ENCODE data around the gene SMG6. TPM values are rescaled to one million over a fixed set of nuclear protein-coding genes. Genes with fewer than 3 reads are reported as not detected.
A peak's percentile ranks its signal among the peaks of the same experiment; 100 is the strongest.

SMG6 gene
- 10 to 100 TPM; 15.9 to 17.1 (median 16.4) TPM for polyA plus RNA-seq
- long read RNA-seq, donor 1 = 0 reads
- long read RNA-seq, donor 2, transcript SMG6-215 (1 exons, 2,419 nt) = major isoform, 5 of 5 reads
- long read RNA-seq, donor 2, partial matches to known transcripts = 0 of 5 reads
- long read RNA-seq, donor 2, other reads (novel, unspliced or antisense) = 0 of 5 reads
- long read RNA-seq, donor 3, transcript SMG6-215 (1 exons, 2,419 nt) = major isoform, 17 of 17 reads
- long read RNA-seq, donor 3, partial matches to known transcripts = 0 of 17 reads
- long read RNA-seq, donor 3, other reads (novel, unspliced or antisense) = 0 of 17 reads
- long read RNA-seq, donor 4 = 0 reads
- long read RNA-seq, donor 5, partial matches to known transcripts = 0 of 3 reads
- long read RNA-seq, donor 5, other reads (novel, unspliced or antisense) = 0 of 3 reads
- long read RNA-seq, donor 6, transcript SMG6-215 (1 exons, 2,419 nt) = major isoform, 12 of 12 reads
- long read RNA-seq, donor 6, partial matches to known transcripts = 0 of 12 reads
- long read RNA-seq, donor 6, other reads (novel, unspliced or antisense) = 0 of 12 reads
- long read RNA-seq, donor 7, transcript SMG6-215 (1 exons, 2,419 nt) = major isoform, 7 of 7 reads
- long read RNA-seq, donor 7, partial matches to known transcripts = 0 of 7 reads
- long read RNA-seq, donor 7, other reads (novel, unspliced or antisense) = 0 of 7 reads
- long read RNA-seq, donor 8 = 0 reads
- long read RNA-seq, donor 9, partial matches to known transcripts = 0 of 1 reads
- long read RNA-seq, donor 9, other reads (novel, unspliced or antisense) = 0 of 1 reads
- long read RNA-seq, donor 10, transcript SMG6-215 (1 exons, 2,419 nt) = major isoform, 18 of 18 reads
- long read RNA-seq, donor 10, partial matches to known transcripts = 0 of 18 reads
- long read RNA-seq, donor 10, other reads (novel, unspliced or antisense) = 0 of 18 reads

DNA sequence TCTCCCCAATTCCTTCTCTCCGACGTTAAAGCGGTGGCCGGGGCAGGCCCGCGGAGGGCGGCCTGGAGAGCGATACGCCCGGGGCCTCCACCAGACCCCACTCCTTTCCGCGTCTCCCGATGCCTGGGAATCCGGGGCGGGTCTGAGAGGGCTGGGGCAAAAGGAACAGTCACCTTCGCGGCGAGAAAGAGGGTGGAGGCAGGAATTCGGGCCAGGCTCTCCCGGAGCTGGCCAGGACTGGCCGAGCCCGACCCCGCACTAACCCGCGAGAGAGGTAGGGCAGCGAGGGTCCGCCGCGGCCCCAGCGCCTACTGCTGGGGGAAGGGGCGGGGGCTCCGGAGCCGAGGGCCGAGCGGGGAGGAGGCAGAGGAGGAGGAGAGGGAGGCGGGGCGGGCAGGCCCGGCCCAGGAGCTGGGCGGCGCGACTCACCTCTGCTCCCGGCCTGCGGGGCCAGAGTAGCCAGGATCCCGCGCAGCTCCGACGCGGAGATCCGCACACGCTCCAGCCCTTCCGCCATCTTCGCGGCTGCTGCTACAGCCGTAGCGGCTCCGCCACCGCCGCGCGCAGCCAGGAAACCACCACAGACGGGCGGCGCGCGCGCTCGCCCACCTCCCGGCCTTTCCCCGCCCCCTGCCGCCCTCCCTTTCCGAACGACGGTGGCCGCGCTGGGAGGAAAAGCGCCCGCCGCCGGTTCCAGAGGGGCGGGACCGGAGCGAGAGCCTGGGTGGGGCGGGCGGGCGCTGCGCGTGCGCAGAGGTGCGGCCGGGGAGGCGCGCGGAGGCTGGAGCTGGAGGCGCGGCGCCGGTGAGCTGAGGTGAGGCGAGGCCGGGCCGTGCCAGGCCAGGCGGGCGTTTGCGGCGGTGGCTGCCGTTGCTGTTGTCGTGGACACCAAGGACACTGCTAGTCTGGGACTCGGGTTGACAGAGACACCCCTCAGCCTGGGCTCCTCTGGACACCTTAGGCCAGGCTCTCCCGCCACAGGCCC is at the start of gene SMG6, which contains the start of gene SRR:
Gene SMG6, minus strand, starts transcription at position 582 of the 985 bp plus-strand sequence. Its CDS starts 65 bp downstream, at position 517.
Gene SRR, plus strand, starts transcription at position 747 of the 985 bp plus-strand sequence. CDS start 11,611 bp downstream, outside the sequence.
- H3K9me3 ChIP-seq (ENCODE audit: control insufficient read depth in 2 of 2, insufficient read depth in 1 of 2, low read depth in 1 of 2, low read length in 1 of 2) = no peaks in the 10 kb centered on the region
- H3K36me3 ChIP-seq (ENCODE audit: control insufficient read depth in 3 of 3, insufficient read depth in 2 of 3, low read depth in 1 of 3, low read length in 3 of 3) = peaks cover 0 to 17% (median 7%) of the 10 kb centered on the region in 3 donors
- FAIRE-seq (no peak), DNase-seq (peak; percentile 92 to 97)
- H3K4me3 ChIP-seq (ENCODE audit: low read depth in 1 of 3, low read length in 3 of 3) = peak within 1 kb of the TSS; percentile 67 to 100 (median 93)
- peak within 1 kb of the TSS; percentile 80 to 95 (median 92) for H3K27ac ChIP-seq (ENCODE audit: low read depth in 1 of 3, low read length in 2 of 3)
- no peaks in the 10 kb centered on the region for H3K27me3 ChIP-seq (ENCODE audit: control insufficient read depth in 3 of 3, insufficient read depth in 3 of 3, low read length in 3 of 3)
- peaks cover 0 to 5% (median 0%) of the 10 kb centered on the region in 3 donors for H3K4me1 ChIP-seq (ENCODE audit: control insufficient read depth in 3 of 3, insufficient read depth in 2 of 3, low read depth in 1 of 3, low read length in 2 of 3)
- WGBS, 3 donors = 0 to 1% (median 0%) methylated on average over 66 to 108 of the region's 108 CpGs

- Histone ChIP-seq H3K4me1 (ENCODE audit: control insufficient read depth in 3 of 3, insufficient read depth in 2 of 3, low read depth in 1 of 3, low read length in 2 of 3) (peaks cover 0 to 12% (median 0%) of the 10 kb centered on the region in 3 donors), H3K9me3 (ENCODE audit: control insufficient read depth in 2 of 2, insufficient read depth in 1 of 2, low read depth in 1 of 2, low read length in 1 of 2) (no peaks in the 10 kb centered on the region), H3K27me3 (ENCODE audit: control insufficient read depth in 3 of 3, insufficient read depth in 3 of 3, low read length in 3 of 3) (no peaks in the 10 kb centered on the region), H3K27ac (ENCODE audit: low read depth in 1 of 3, low read length in 2 of 3) (no peak overlapping the region), H3K4me3 (ENCODE audit: low read depth in 1 of 3, low read length in 3 of 3) (no peak overlapping the region), H3K36me3 (ENCODE audit: control insufficient read depth in 3 of 3, insufficient read depth in 2 of 3, low read depth in 1 of 3, low read length in 3 of 3) (peaks cover 0 to 24% (median 0%) of the 10 kb centered on the region in 3 donors)
- DNase-seq = no peak
- no peak for FAIRE-seq
- WGBS, 3 donors = 94 to 99% (median 94%) methylated on average over 6 of the region's 6 CpGs
These were observed 47.7 kb upstream of the SMG6 start for GRCh38 chr17:2351269-2351668.

GRCh38 chr17:2347805-2348685 is 44.5 kb upstream of the SMG6 start:
- 51 to 64% (median 57%) methylated on average over 11 of the region's 11 CpGs for WGBS, 3 donors

DNA sequence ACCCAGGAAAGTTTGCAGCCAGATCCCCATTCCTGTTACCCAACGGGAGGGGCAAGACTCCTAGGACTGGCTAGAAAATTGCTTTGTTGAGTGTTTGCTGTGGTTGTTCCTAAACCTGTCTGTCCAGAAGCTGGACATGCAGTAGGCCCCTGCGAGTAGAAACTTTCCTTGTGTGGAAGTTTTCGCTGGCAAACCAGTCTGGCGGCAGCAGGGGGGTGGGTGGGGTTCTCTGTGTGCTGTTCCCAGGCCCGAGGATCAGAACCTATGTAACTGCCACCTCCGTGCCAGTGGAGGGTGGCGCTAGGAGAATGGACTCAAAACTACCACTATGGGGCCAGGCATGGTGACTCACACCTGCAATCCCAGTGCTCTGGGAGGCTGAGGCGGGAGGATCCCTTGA is 42.9 kb upstream of the SMG6 start:
- no peak for DNase-seq

More at GRCh38 chr17:2347805-2348685, 44.5 kb upstream of the SMG6 start:
- H3K9me3 ChIP-seq (ENCODE audit: control insufficient read depth in 2 of 2, insufficient read depth in 1 of 2, low read depth in 1 of 2, low read length in 1 of 2) = no peaks in the 10 kb centered on the region
- H3K27ac ChIP-seq (ENCODE audit: low read depth in 1 of 3, low read length in 2 of 3) = peak overlapping the region in 1 of 3 donors; percentile 53
- peak; percentile 75 to 78 for DNase-seq
- peaks cover 0 to 35% (median 0%) of the 10 kb centered on the region in 3 donors for H3K36me3 ChIP-seq (ENCODE audit: control insufficient read depth in 3 of 3, insufficient read depth in 2 of 3, low read depth in 1 of 3, low read length in 3 of 3)
- no peak for FAIRE-seq
- H3K4me3 ChIP-seq (ENCODE audit: low read depth in 1 of 3, low read length in 3 of 3) = no peak overlapping the region
- peaks cover 0 to 17% (median 5%) of the 10 kb centered on the region in 3 donors for H3K4me1 ChIP-seq (ENCODE audit: control insufficient read depth in 3 of 3, insufficient read depth in 2 of 3, low read depth in 1 of 3, low read length in 2 of 3)
- no peaks in the 10 kb centered on the region for H3K27me3 ChIP-seq (ENCODE audit: control insufficient read depth in 3 of 3, insufficient read depth in 3 of 3, low read length in 3 of 3)

DNA sequence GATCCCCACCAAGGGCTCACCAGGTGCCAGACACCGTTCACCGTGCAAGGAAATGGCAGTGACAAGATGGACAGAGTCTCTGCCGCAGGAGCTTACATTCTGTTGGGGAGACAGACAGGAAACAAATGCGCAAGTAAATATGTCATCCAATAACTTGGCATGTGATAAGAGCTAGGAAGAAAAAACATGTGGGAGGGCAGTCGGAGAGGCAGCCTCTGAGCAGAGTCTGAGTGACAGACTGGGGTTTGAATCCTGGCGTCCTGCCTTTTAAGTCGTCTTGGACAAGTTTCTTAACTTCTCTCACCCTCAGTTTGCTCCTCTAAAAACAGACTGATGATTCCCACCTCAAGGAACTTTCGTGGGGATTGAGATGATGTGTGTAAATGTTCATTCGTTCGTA is 40.9 kb upstream of the SMG6 start:
- Histone ChIP-seq H3K4me3 (ENCODE audit: low read depth in 1 of 3, low read length in 3 of 3) (no peak overlapping the region), H3K36me3 (ENCODE audit: control insufficient read depth in 3 of 3, insufficient read depth in 2 of 3, low read depth in 1 of 3, low read length in 3 of 3) (peaks cover 0 to 20% (median 3%) of the 10 kb centered on the region in 3 donors), H3K4me1 (ENCODE audit: control insufficient read depth in 3 of 3, insufficient read depth in 2 of 3, low read depth in 1 of 3, low read length in 2 of 3) (peaks cover 0 to 17% (median 5%) of the 10 kb centered on the region in 3 donors), H3K27me3 (ENCODE audit: control insufficient read depth in 3 of 3, insufficient read depth in 3 of 3, low read length in 3 of 3) (no peaks in the 10 kb centered on the region), H3K9me3 (ENCODE audit: control insufficient read depth in 2 of 2, insufficient read depth in 1 of 2, low read depth in 1 of 2, low read length in 1 of 2) (no peaks in the 10 kb centered on the region), H3K27ac (ENCODE audit: low read depth in 1 of 3, low read length in 2 of 3) (no peak overlapping the region)
- DNase-seq = no peak
- FAIRE-seq = no peak
- 90 to 92% (median 90%) methylated on average over 10 of the region's 10 CpGs for WGBS, 3 donors

More for the DNA sequence above, 42.9 kb upstream of the SMG6 start:
- Histone ChIP-seq H3K9me3 (ENCODE audit: control insufficient read depth in 2 of 2, insufficient read depth in 1 of 2, low read depth in 1 of 2, low read length in 1 of 2) (no peaks in the 10 kb centered on the region), H3K4me3 (ENCODE audit: low read depth in 1 of 3, low read length in 3 of 3) (no peak overlapping the region), H3K36me3 (ENCODE audit: control insufficient read depth in 3 of 3, insufficient read depth in 2 of 3, low read depth in 1 of 3, low read length in 3 of 3) (peaks cover 0 to 31% (median 3%) of the 10 kb centered on the region in 3 donors), H3K27ac (ENCODE audit: low read depth in 1 of 3, low read length in 2 of 3) (no peak overlapping the region), H3K27me3 (ENCODE audit: control insufficient read depth in 3 of 3, insufficient read depth in 3 of 3, low read length in 3 of 3) (no peaks in the 10 kb centered on the region), H3K4me1 (ENCODE audit: control insufficient read depth in 3 of 3, insufficient read depth in 2 of 3, low read depth in 1 of 3, low read length in 2 of 3) (peaks cover 0 to 17% (median 5%) of the 10 kb centered on the region in 3 donors)
- no peak for FAIRE-seq
- 84 to 92% (median 92%) methylated on average over 8 of the region's 8 CpGs for WGBS, 3 donors

- no peak overlapping the region for H3K4me3 ChIP-seq (ENCODE audit: low read depth in 1 of 3, low read length in 3 of 3)
- no peaks in the 10 kb centered on the region for H3K27me3 ChIP-seq (ENCODE audit: control insufficient read depth in 3 of 3, insufficient read depth in 3 of 3, low read length in 3 of 3)
- H3K9me3 ChIP-seq (ENCODE audit: control insufficient read depth in 2 of 2, insufficient read depth in 1 of 2, low read depth in 1 of 2, low read length in 1 of 2) = no peaks in the 10 kb centered on the region
- peak overlapping the region in 1 of 3 donors; percentile 24 for H3K27ac ChIP-seq (ENCODE audit: low read depth in 1 of 3, low read length in 2 of 3)
- 14 to 55% (median 25%) methylated on average over 5 of the region's 5 CpGs for WGBS, 3 donors
- H3K36me3 ChIP-seq (ENCODE audit: control insufficient read depth in 3 of 3, insufficient read depth in 2 of 3, low read depth in 1 of 3, low read length in 3 of 3) = peaks cover 0 to 20% (median 3%) of the 10 kb centered on the region in 3 donors
- no peak for FAIRE-seq
- DNase-seq = peak; percentile 54 to 86
- H3K4me1 ChIP-seq (ENCODE audit: control insufficient read depth in 3 of 3, insufficient read depth in 2 of 3, low read depth in 1 of 3, low read length in 2 of 3) = peaks cover 0 to 15% (median 5%) of the 10 kb centered on the region in 3 donors
These were observed 39.8 kb upstream of the SMG6 start for GRCh38 chr17:2343421-2343820.

GRCh38 chr17:2338315-2338657 is 34.7 kb upstream of the SMG6 start:
- Histone ChIP-seq H3K36me3 (ENCODE audit: control insufficient read depth in 3 of 3, insufficient read depth in 2 of 3, low read depth in 1 of 3, low read length in 3 of 3) (peaks cover 2 to 18% (median 3%) of the 10 kb centered on the region in 3 donors), H3K27ac (ENCODE audit: low read depth in 1 of 3, low read length in 2 of 3) (no peak overlapping the region), H3K9me3 (ENCODE audit: control insufficient read depth in 2 of 2, insufficient read depth in 1 of 2, low read depth in 1 of 2, low read length in 1 of 2) (no peaks in the 10 kb centered on the region), H3K27me3 (ENCODE audit: control insufficient read depth in 3 of 3, insufficient read depth in 3 of 3, low read length in 3 of 3) (no peaks in the 10 kb centered on the region), H3K4me3 (ENCODE audit: low read depth in 1 of 3, low read length in 3 of 3) (peak overlapping the region; percentile 79 to 91 (median 86)), H3K4me1 (ENCODE audit: control insufficient read depth in 3 of 3, insufficient read depth in 2 of 3, low read depth in 1 of 3, low read length in 2 of 3) (peaks cover 0 to 12% (median 5%) of the 10 kb centered on the region in 3 donors)
- WGBS, 3 donors = 15 to 23% (median 22%) methylated on average over 5 of the region's 5 CpGs
- DNase-seq (no peak), FAIRE-seq (no peak)
